Heart left ventricle (tissue), 13 donors: ENCODE results near the gene ANKRD11.

Experiments
- CTCF ChIP-seq, 12 donors: fragments of 200-600 bp; sonication (generic) in 4 of 12; IDR thresholded peaks; one replicate each; pipeline versions ENCODE4 v1.5.0 to v1.8.0; 2018 to 2022; ENCODE audit warnings: antibody characterized with exemption in 12 of 12, mild to moderate bottlenecking in 5 of 12
- POLR2A ChIP-seq, 2 donors: fragments of 450-650 bp; IDR thresholded peaks; one replicate each; pipeline ENCODE4 v1.6.1; 2017; ENCODE audit warnings: antibody characterized with exemption in 2 of 2, mild to moderate bottlenecking in 2 of 2, moderate library complexity in 2 of 2
- donor health status: ischemic (EF 13 %, LVEDD 7.1; RV severe dilation, severe dysfunction).
- donor health status: DM: no; HTN: yes; CAD: no.
- donor health status: DM: no; HTN: no; CAD: no.
- donor health status: ischemic (EF 25% LVEDD 6.9; RV normal size, moderate dysfunction).
- donor health status: ischemic (EF 25% LVEDD 5.7; RV mildly dilated, moderate dysfunction).
- donor health status: ischemic (EF 35%, LVEDD 5.7; RV mildly dilated, moderate dysfunction).
- donor health status: nonischemic (EF 11% LVEDD 7.7; RV severe dilation, severe dysfunction).
- donor health status: DM: yes; HTN: yes; CAD: no.
- donor health status: PGD.
- donor health status: ischemic (EF 29% LVEDD 5.4; RV normal size, mild dysfunction).
- donor health status: nonischemic (EF 23%, LVEDD 6.1; RV moderate dilation, normal function).

GRCh38 chr16:89536371-89536770 lies 46.0 kb upstream of the ANKRD11 start:
- TF ChIP-seq CTCF (IDR thresholded peaks at IDR 0.05), result no peak
- TF ChIP-seq POLR2A (IDR thresholded peaks at IDR 0.05), result no peak
